Measurements from ENCODE around the gene RASD2.

RASD2 gene

DNA sequence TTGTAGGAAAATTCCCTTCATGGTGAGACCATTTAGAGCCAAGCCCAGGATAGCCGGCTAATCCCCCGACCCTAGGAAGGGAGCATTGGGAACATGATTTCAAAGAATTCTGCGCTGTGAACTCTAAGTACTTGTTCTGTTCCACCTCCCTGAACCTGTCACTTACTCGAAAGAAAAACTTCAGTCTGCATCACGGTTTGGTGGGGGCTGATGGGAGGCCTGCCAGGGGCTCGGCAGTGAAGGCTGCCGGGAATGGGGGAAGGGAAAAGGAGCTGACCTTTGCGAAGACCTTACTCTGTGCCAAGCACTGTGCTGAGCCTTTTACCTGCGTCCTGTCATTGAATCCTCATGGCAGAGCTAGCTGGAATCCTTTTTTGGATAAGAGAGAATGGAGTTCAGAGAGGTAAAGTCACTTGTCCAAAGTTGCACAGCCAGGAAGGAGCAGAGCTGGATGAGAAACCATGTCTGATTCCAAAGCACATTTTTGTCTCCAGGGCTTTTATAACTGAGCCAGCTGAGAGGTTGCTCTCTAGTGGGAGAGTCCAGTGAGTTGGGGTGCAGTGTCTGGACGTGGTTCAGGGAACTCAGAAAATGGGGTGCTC lies 15.4 kb downstream of the RASD2 start:
- Histone ChIP-seq H3K36me3 (ENCODE audit: control insufficient read depth, low read depth, low read length) (no peaks in the 10 kb centered on the region), H3K4me3 (ENCODE audit: low read length) (no peak overlapping the region), H3K27me3 (ENCODE audit: control insufficient read depth, insufficient read depth, low read length) (no peaks in the 10 kb centered on the region), H3K9me3 (ENCODE audit: control insufficient read depth, low read depth, low read length) (no peaks in the 10 kb centered on the region), H3K9ac (ENCODE audit: low read length) (no peak overlapping the region), H3K27ac (ENCODE audit: low read length) (no peak overlapping the region), H3K4me1 (ENCODE audit: control insufficient read depth, low read depth, low read length) (peaks cover 3% of the 10 kb centered on the region)

DNA sequence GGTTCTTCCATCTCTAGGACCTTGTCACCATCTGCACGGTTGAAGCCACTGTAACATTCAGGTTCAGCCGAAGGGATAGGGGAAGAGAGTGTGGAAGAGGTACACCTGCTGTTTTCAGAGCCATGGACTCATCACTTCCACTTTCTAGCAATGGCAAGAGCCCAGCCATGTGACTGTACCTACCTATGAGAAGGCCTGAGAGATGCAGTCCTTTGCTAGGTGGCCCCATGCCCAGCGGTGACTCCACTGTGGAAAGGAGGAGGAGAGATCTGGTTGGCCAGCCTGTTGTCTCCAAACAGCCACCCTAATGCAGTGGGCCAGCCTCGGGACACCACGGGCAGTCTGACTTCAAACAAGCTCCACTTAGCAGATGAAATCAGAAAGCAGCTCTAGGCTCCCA lies 16.0 kb downstream of the RASD2 start:
- H3K4me3 ChIP-seq (ENCODE audit: low read length), result no peak overlapping the region
- peaks cover 3% of the 10 kb centered on the region for H3K4me1 ChIP-seq (ENCODE audit: control insufficient read depth, low read depth, low read length)
- no peak overlapping the region for H3K27ac ChIP-seq (ENCODE audit: low read length)
- H3K9ac ChIP-seq (ENCODE audit: low read length), result no peak overlapping the region
- H3K27me3 ChIP-seq (ENCODE audit: control insufficient read depth, insufficient read depth, low read length), result no peaks in the 10 kb centered on the region
- H3K9me3 ChIP-seq (ENCODE audit: control insufficient read depth, low read depth, low read length), result no peaks in the 10 kb centered on the region
- H3K36me3 ChIP-seq (ENCODE audit: control insufficient read depth, low read depth, low read length), result no peaks in the 10 kb centered on the region

GRCh38 chr22:35558031-35558430 lies 17.4 kb downstream of the RASD2 start:
- H3K4me1 ChIP-seq (ENCODE audit: control insufficient read depth, low read depth, low read length), result peaks cover 4% of the 10 kb centered on the region
- H3K27me3 ChIP-seq (ENCODE audit: control insufficient read depth, insufficient read depth, low read length), result no peaks in the 10 kb centered on the region
- no peak overlapping the region for H3K9ac ChIP-seq (ENCODE audit: low read length)
- no peaks in the 10 kb centered on the region for H3K36me3 ChIP-seq (ENCODE audit: control insufficient read depth, low read depth, low read length)
- no peaks in the 10 kb centered on the region for H3K9me3 ChIP-seq (ENCODE audit: control insufficient read depth, low read depth, low read length)
- no peak overlapping the region for H3K27ac ChIP-seq (ENCODE audit: low read length)
- H3K4me3 ChIP-seq (ENCODE audit: low read length), result no peak overlapping the region

- Histone ChIP-seq H3K9ac (ENCODE audit: low read length) (no peak overlapping the region), H3K9me3 (ENCODE audit: control insufficient read depth, low read depth, low read length) (no peaks in the 10 kb centered on the region), H3K36me3 (ENCODE audit: control insufficient read depth, low read depth, low read length) (no peaks in the 10 kb centered on the region), H3K4me3 (ENCODE audit: low read length) (no peak overlapping the region), H3K4me1 (ENCODE audit: control insufficient read depth, low read depth, low read length) (peaks cover 4% of the 10 kb centered on the region), H3K27ac (ENCODE audit: low read length) (no peak overlapping the region), H3K27me3 (ENCODE audit: control insufficient read depth, insufficient read depth, low read length) (no peaks in the 10 kb centered on the region)
These were observed 18.1 kb downstream of the RASD2 start for GRCh38 chr22:35558719-35559118.

GRCh38 chr22:35559354-35560005 lies 18.8 kb downstream of the RASD2 start:
- Histone ChIP-seq H3K4me3 (ENCODE audit: low read length) (no peak overlapping the region), H3K36me3 (ENCODE audit: control insufficient read depth, low read depth, low read length) (no peaks in the 10 kb centered on the region), H3K27me3 (ENCODE audit: control insufficient read depth, insufficient read depth, low read length) (no peaks in the 10 kb centered on the region), H3K9me3 (ENCODE audit: control insufficient read depth, low read depth, low read length) (no peaks in the 10 kb centered on the region), H3K4me1 (ENCODE audit: control insufficient read depth, low read depth, low read length) (peaks cover 4% of the 10 kb centered on the region), H3K9ac (ENCODE audit: low read length) (no peak overlapping the region), H3K27ac (ENCODE audit: low read length) (no peak overlapping the region)

GRCh38 chr22:35560366-35560765 lies 19.7 kb downstream of the RASD2 start:
- peaks cover 4% of the 10 kb centered on the region for H3K4me1 ChIP-seq (ENCODE audit: control insufficient read depth, low read depth, low read length)
- H3K9me3 ChIP-seq (ENCODE audit: control insufficient read depth, low read depth, low read length), result no peaks in the 10 kb centered on the region
- no peaks in the 10 kb centered on the region for H3K36me3 ChIP-seq (ENCODE audit: control insufficient read depth, low read depth, low read length)
- H3K27ac ChIP-seq (ENCODE audit: low read length), result no peak overlapping the region
- no peak overlapping the region for H3K9ac ChIP-seq (ENCODE audit: low read length)
- no peaks in the 10 kb centered on the region for H3K27me3 ChIP-seq (ENCODE audit: control insufficient read depth, insufficient read depth, low read length)
- no peak overlapping the region for H3K4me3 ChIP-seq (ENCODE audit: low read length)

GRCh38 chr22:35560824-35561223 lies 20.2 kb downstream of the RASD2 start:
- Histone ChIP-seq H3K9ac (ENCODE audit: low read length) (no peak overlapping the region), H3K4me3 (ENCODE audit: low read length) (no peak overlapping the region), H3K36me3 (ENCODE audit: control insufficient read depth, low read depth, low read length) (no peaks in the 10 kb centered on the region), H3K27me3 (ENCODE audit: control insufficient read depth, insufficient read depth, low read length) (no peaks in the 10 kb centered on the region), H3K9me3 (ENCODE audit: control insufficient read depth, low read depth, low read length) (no peaks in the 10 kb centered on the region), H3K4me1 (ENCODE audit: control insufficient read depth, low read depth, low read length) (peaks cover 7% of the 10 kb centered on the region), H3K27ac (ENCODE audit: low read length) (no peak overlapping the region)

DNA sequence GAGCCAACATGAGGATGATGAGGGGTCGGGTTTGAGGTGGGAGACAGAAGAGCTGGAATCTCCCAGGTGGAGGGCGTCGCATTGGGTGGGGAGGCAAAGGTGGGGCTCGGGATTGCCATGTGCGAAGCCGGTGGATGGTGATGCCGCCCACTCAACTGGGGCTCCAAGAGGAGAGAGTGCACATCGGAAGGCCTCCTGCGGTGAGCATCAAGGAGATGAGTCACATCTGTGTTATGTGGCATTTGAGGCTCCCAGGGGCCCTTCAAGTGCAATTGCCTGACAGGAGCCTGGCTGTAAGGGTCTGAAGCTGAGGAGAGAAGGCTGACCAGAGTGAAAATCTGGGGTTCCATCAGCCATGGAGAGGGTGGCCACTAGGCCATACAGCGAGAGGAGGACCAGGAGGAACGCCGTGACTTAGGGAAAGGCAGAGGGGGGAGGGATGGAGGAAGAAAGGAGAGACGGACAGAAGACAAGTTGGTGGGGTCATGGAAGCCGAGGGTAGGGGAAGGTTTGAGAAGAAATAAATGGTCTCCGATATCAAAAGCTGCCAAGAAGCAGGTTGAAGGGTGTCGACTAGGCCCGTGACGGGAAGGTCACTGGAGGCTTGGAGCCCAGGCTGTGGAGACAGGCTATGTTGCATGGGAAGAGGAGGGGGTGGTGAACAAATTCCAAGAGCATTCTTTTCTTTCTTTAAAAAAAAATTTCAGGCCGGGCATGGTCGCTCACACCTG lies 21.3 kb downstream of the RASD2 start:
- no peaks in the 10 kb centered on the region for H3K9me3 ChIP-seq (ENCODE audit: control insufficient read depth, low read depth, low read length)
- no peak overlapping the region for H3K9ac ChIP-seq (ENCODE audit: low read length)
- H3K4me3 ChIP-seq (ENCODE audit: low read length), result no peak overlapping the region
- no peaks in the 10 kb centered on the region for H3K36me3 ChIP-seq (ENCODE audit: control insufficient read depth, low read depth, low read length)
- no peaks in the 10 kb centered on the region for H3K27me3 ChIP-seq (ENCODE audit: control insufficient read depth, insufficient read depth, low read length)
- no peak overlapping the region for H3K27ac ChIP-seq (ENCODE audit: low read length)
- H3K4me1 ChIP-seq (ENCODE audit: control insufficient read depth, low read depth, low read length), result peaks cover 8% of the 10 kb centered on the region

DNA sequence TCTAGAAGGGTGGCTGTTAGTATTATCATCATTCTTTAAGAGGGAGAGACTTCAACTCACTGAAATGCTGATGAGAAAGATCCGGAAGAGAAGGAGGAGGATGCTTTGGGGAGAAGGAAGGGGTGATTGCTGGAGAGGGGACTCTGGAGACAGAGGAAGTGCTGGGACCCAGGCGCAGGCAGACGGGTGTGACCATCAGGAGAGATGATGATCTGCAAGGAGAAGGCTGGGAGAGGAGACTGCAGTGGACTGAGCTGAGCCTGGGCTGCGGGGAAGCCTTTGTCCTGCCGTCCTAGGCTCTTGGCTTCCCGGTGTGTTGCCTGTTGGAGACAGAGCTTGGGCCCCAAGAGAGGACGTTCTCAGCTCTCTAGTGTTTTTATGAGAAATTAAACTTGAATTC lies 22.6 kb downstream of the RASD2 start:
- Histone ChIP-seq H3K27ac (ENCODE audit: low read length) (no peak overlapping the region), H3K27me3 (ENCODE audit: control insufficient read depth, insufficient read depth, low read length) (no peaks in the 10 kb centered on the region), H3K9ac (ENCODE audit: low read length) (no peak overlapping the region), H3K4me1 (ENCODE audit: control insufficient read depth, low read depth, low read length) (peaks cover 8% of the 10 kb centered on the region), H3K9me3 (ENCODE audit: control insufficient read depth, low read depth, low read length) (no peaks in the 10 kb centered on the region), H3K4me3 (ENCODE audit: low read length) (no peak overlapping the region), H3K36me3 (ENCODE audit: control insufficient read depth, low read depth, low read length) (no peaks in the 10 kb centered on the region)

DNA sequence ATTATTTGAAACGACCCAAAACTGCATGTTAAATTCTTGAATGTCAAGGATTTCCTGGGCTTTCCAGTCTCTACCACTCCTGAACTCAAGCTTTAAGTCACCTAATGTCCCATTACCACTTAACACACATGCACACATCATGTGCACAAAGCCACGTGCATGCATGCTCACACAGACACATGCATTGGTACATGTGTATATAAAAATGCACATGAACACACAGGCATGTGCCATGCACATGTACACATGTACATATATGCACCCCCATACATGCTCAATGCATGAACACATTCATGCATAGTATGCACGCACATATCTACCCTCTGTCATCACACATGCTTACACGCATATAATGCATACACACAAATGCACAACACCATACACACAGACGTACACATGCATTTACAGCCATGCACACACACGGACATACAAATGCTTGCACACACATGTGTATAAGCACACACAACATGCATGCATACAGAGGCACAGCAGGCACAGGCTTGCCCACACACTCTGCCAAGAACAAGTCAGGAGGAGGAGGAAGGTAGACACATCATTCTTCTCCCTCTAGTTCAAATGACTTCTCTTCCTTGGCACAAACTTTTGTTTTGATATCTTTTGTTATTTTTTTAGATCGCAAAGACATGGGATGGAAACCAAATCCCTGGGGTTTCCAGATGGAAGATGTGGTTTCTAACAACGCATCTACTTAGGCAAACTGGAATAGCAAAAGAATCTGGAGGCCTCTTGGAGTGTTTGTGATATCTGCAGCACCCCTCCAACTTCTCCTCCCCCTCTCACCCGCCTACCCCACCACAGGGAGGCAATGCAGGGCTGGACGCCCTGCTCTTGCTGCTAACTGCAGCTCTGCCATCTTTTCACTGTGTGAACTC lies 24.6 kb downstream of the RASD2 start:
- no peak overlapping the region for H3K9ac ChIP-seq (ENCODE audit: low read length)
- no peak overlapping the region for H3K27ac ChIP-seq (ENCODE audit: low read length)
- H3K27me3 ChIP-seq (ENCODE audit: control insufficient read depth, insufficient read depth, low read length), result no peaks in the 10 kb centered on the region
- peaks cover 8% of the 10 kb centered on the region for H3K4me1 ChIP-seq (ENCODE audit: control insufficient read depth, low read depth, low read length)
- no peaks in the 10 kb centered on the region for H3K36me3 ChIP-seq (ENCODE audit: control insufficient read depth, low read depth, low read length)
- H3K4me3 ChIP-seq (ENCODE audit: low read length), result no peak overlapping the region
- no peaks in the 10 kb centered on the region for H3K9me3 ChIP-seq (ENCODE audit: control insufficient read depth, low read depth, low read length)

DNA sequence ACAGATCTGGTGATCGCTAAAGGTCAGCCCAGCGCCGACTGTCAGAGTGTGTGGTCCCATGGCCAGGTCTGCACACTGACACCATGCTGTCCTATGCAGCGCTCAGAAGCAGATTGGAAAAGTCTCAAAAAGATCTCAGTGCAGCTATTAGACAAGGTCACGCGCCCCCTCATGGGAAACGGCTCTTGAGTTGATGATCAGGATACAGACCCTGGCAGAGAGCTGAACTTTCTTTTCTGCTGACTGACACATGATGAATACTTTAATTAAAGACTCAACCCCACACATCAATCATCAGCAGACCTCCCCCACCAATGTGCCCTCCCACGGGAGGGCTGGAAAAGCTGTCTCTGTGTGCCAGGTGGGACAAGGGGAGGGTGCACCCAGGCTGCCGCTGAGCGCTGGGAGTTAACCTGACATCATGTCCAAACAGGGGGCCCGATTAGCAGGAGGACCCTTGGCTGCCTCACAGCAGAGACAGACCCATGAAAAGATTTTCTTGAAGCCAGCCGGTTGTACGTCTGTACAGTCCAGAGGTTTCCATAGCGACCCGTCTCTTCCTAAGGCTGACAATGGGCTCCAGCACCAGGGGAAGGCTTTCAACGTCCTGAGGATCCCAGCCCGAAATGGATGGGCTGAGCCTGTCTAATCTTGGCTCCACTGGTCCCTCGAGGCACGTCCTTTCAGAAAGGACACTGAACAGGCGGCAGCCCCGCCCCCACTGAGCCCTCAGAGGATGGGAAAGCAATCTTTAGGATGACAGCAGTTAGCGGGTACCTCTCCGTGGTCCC lies 26.9 kb downstream of the RASD2 start:
- Histone ChIP-seq H3K27me3 (ENCODE audit: control insufficient read depth, insufficient read depth, low read length) (no peaks in the 10 kb centered on the region), H3K4me3 (ENCODE audit: low read length) (no peak overlapping the region), H3K9ac (ENCODE audit: low read length) (no peak overlapping the region), H3K36me3 (ENCODE audit: control insufficient read depth, low read depth, low read length) (no peaks in the 10 kb centered on the region), H3K27ac (ENCODE audit: low read length) (no peak overlapping the region), H3K9me3 (ENCODE audit: control insufficient read depth, low read depth, low read length) (no peaks in the 10 kb centered on the region), H3K4me1 (ENCODE audit: control insufficient read depth, low read depth, low read length) (peaks cover 4% of the 10 kb centered on the region)

Data from iPS-18a (cell line).